Natural killer cell (primary cell): ENCODE data around the gene SRD5A3. TPM values are rescaled to one million over a fixed set of nuclear protein-coding genes. Genes with fewer than 3 reads are reported as not detected.

ENCODE experiments used
- ATAC-seq, 3 donors: fragments of 150-1000 bp in 2 of 3; fragments of 200-7000 bp in 1 of 3; cut with Tn5 transposase; 1 replicate in 1 of 3; 2 replicates in 2 of 3; pipeline ENCODE4 v1.10.0; 2021; ENCODE audit warnings: mild to moderate bottlenecking in 2 of 3, moderate library complexity in 2 of 3
- DNase-seq, 2 donors: peaks; one replicate each; pipeline versions ENCODE4 v3.0.0 to v3.0.0-alpha.2; 2013 to 2021; ENCODE audit warnings: mixed read lengths in 1 of 2
- H3K27ac ChIP-seq: one replicate; pipeline ENCODE4 v1.5.1; 2013; ENCODE audit warnings: mild to moderate bottlenecking, low read length
- H3K27me3 ChIP-seq: one replicate; pipeline ENCODE4 v1.6.1; 2013; ENCODE audit warnings: low read length; ENCODE audit not compliant: control insufficient read depth, insufficient read depth
- H3K36me3 ChIP-seq: one replicate; pipeline ENCODE4 v1.6.1; 2013; ENCODE audit warnings: low read length; ENCODE audit not compliant: control insufficient read depth, insufficient read depth
- H3K4me1 ChIP-seq: one replicate; pipeline ENCODE4 v1.6.1; 2013; ENCODE audit warnings: low read length; ENCODE audit not compliant: control insufficient read depth, insufficient read depth
- H3K4me3 ChIP-seq: one replicate; pipeline ENCODE4 v1.5.1; 2013; ENCODE audit warnings: low read length
- H3K9me3 ChIP-seq: one replicate; pipeline ENCODE4 v1.6.1; 2013; ENCODE audit warnings: low read length; ENCODE audit not compliant: control insufficient read depth, insufficient read depth
- H3K27ac Mint-ChIP-seq, 2 donors: one replicate each; pipeline ENCODE4 v1.8.0; 2022; ENCODE audit warnings: mild to moderate bottlenecking in 2 of 2, mixed read lengths in 2 of 2, moderate library complexity in 1 of 2
- H3K27me3 Mint-ChIP-seq, 2 donors: one replicate each; pipeline ENCODE4 v1.8.0; 2022; ENCODE audit warnings: low read depth in 2 of 2, mixed read lengths in 2 of 2
- H3K36me3 Mint-ChIP-seq: one replicate; pipeline ENCODE4 v1.8.0; 2022; ENCODE audit warnings: mixed read lengths
- H3K4me1 Mint-ChIP-seq, 2 donors: one replicate each; pipeline ENCODE4 v1.8.0; 2022; ENCODE audit warnings: mixed read lengths in 2 of 2
- H3K4me3 Mint-ChIP-seq: one replicate; pipeline ENCODE4 v1.8.0; 2022; ENCODE audit warnings: mild to moderate bottlenecking, moderate library complexity, mixed read lengths
- H3K9me3 Mint-ChIP-seq, 2 donors: one replicate each; pipeline ENCODE4 v1.8.0; 2022; ENCODE audit warnings: mixed read lengths in 2 of 2
- CTCF ChIP-seq: fragments of 200-600 bp; IDR thresholded peaks from one replicate; pipeline ENCODE4 v1.8.0; 2022; ENCODE audit warnings: antibody characterized with exemption
- WGBS: methylation state at CpG from one replicate; pipeline ENCODE4 v1.1.7; 2013; ENCODE audit warnings: missing lambda C conversion rate; ENCODE audit not compliant: insufficient coverage; 5-methylcytosine and 5-hydroxymethylcytosine counted together
- intact Hi-C: fragments of 100-400 bp; cut with micrococcal nuclease; formaldehyde crosslinking; loops from one replicate; pipeline ENCODE4 v1.14.2; 2022
- total RNA-seq, 4 donors: library from RNA; stranded (reverse); fragments of 120-200 nt in 1 of 4; gene quantifications; one replicate each; pipeline versions ENCODE4 v1.2.3 to v1.2.4, GENCODE V29; 2013 to 2022

The SRD5A3 gene
- total RNA-seq, 3 donors from 2014 or later (not counting 1 experiment from before 2014, with no cell fraction given) = 3.5 to 5.6 (median 4.5) TPM

GRCh38 chr4:55365345-55365728 is 19.3 kb downstream of the SRD5A3 start:
- Mint-ChIP-seq H3K27ac (no peak overlapping the region), H3K27me3 (no peaks in the 10 kb centered on the region), H3K9me3 (no peaks in the 10 kb centered on the region), H3K4me1 (no peaks in the 10 kb centered on the region), H3K4me3 (no peak overlapping the region), H3K36me3 (no peaks in the 10 kb centered on the region)
- WGBS = 99% methylated on average over 7 of the region's 7 CpGs
- no peak overlapping the region for H3K27ac ChIP-seq
- H3K9me3 ChIP-seq = no peaks in the 10 kb centered on the region
- intact Hi-C loops = no loop called here
- no peak overlapping the region for H3K4me3 ChIP-seq
- no peak for TF ChIP-seq CTCF
- no peaks in the 10 kb centered on the region for H3K4me1 ChIP-seq
- DNase-seq = no peak
- no peak for ATAC-seq
- no peaks in the 10 kb centered on the region for H3K27me3 ChIP-seq
- H3K36me3 ChIP-seq = peaks cover 2% of the 10 kb centered on the region

- H3K36me3 ChIP-seq = peaks cover 2% of the 10 kb centered on the region
- no peaks in the 10 kb centered on the region for H3K9me3 Mint-ChIP-seq
These were observed 20.6 kb downstream of the SRD5A3 start for GRCh38 chr4:55366621-55367020.

GRCh38 chr4:55367084-55367722 is 21.2 kb downstream of the SRD5A3 start:
- H3K4me3 Mint-ChIP-seq = no peak overlapping the region
- DNase-seq = no peak
- no peak overlapping the region for H3K27ac ChIP-seq
- no peaks in the 10 kb centered on the region for H3K27me3 ChIP-seq
- peaks cover 2% of the 10 kb centered on the region for H3K36me3 ChIP-seq
- no peak for TF ChIP-seq CTCF
- no peaks in the 10 kb centered on the region for H3K4me1 Mint-ChIP-seq
- H3K36me3 Mint-ChIP-seq = no peaks in the 10 kb centered on the region
- no peaks in the 10 kb centered on the region for H3K27me3 Mint-ChIP-seq
- no peaks in the 10 kb centered on the region for H3K9me3 Mint-ChIP-seq
- intact Hi-C loops = no loop called here
- no peaks in the 10 kb centered on the region for H3K9me3 ChIP-seq
- no peak for ATAC-seq
- no peak overlapping the region for H3K27ac Mint-ChIP-seq
- H3K4me1 ChIP-seq = no peaks in the 10 kb centered on the region
- 93% methylated on average over 5 of the region's 6 CpGs for WGBS
- H3K4me3 ChIP-seq = no peak overlapping the region

More at GRCh38 chr4:55366621-55367020, 20.6 kb downstream of the SRD5A3 start:
- no peak for TF ChIP-seq CTCF
- H3K4me3 ChIP-seq = no peak overlapping the region
- H3K27me3 ChIP-seq = no peaks in the 10 kb centered on the region
- intact Hi-C loops = no loop called here
- no peak for ATAC-seq
- no peaks in the 10 kb centered on the region for H3K9me3 ChIP-seq
- H3K27ac ChIP-seq = no peak overlapping the region
- WGBS = 93% methylated on average over 7 of the region's 7 CpGs
- Mint-ChIP-seq H3K27ac (no peak overlapping the region), H3K4me3 (no peak overlapping the region), H3K27me3 (no peaks in the 10 kb centered on the region), H3K36me3 (no peaks in the 10 kb centered on the region), H3K4me1 (no peaks in the 10 kb centered on the region)
- no peak for DNase-seq
- no peaks in the 10 kb centered on the region for H3K4me1 ChIP-seq

- H3K27ac Mint-ChIP-seq = no peak overlapping the region
- no peaks in the 10 kb centered on the region for H3K4me1 ChIP-seq
- no peaks in the 10 kb centered on the region for H3K27me3 ChIP-seq
These were observed 23.9 kb downstream of the SRD5A3 start for GRCh38 chr4:55369968-55370367.

More at GRCh38 chr4:55369968-55370367, 23.9 kb downstream of the SRD5A3 start:
- Histone ChIP-seq H3K27ac (no peak overlapping the region), H3K4me3 (no peak overlapping the region), H3K36me3 (no peaks in the 10 kb centered on the region), H3K9me3 (no peaks in the 10 kb centered on the region)
- DNase-seq = no peak
- Mint-ChIP-seq H3K4me3 (no peak overlapping the region), H3K36me3 (no peaks in the 10 kb centered on the region), H3K4me1 (no peaks in the 10 kb centered on the region), H3K9me3 (no peaks in the 10 kb centered on the region), H3K27me3 (no peaks in the 10 kb centered on the region)
- ATAC-seq = no peak
- WGBS = 97% methylated on average over 2 of the region's 2 CpGs
- TF ChIP-seq CTCF = no peak
- intact Hi-C loops = no loop called here
